ENCODE measurements around the gene DNM2. TPM values are rescaled to one million over a fixed set of nuclear protein-coding genes. Genes with fewer than 3 reads are reported as not detected.

The DNM2 gene
- total and polyA plus RNA-seq, 2 of the 13 experiments (the other 11 are each of a cell fraction or from before 2014, with no cell fraction given) = 41.7 to 59.8 TPM

GRCh38 chr19:10811391-10812111 is 93.7 kb downstream of the DNM2 start:
- Histone ChIP-seq H2AFZ (ENCODE audit: low read length) (no peak overlapping the region), H3K79me2 (ENCODE audit: insufficient read depth, low read length) (no peaks in the 10 kb centered on the region), H4K20me1 (ENCODE audit: insufficient read depth, low read length) (no peaks in the 10 kb centered on the region), H3K9ac (ENCODE audit: insufficient read depth, low read depth, low read length) (no peak overlapping the region), H3K9me3 (ENCODE audit: low read length) (no peaks in the 10 kb centered on the region), H3K4me1 (ENCODE audit: insufficient read depth, low read length) (peaks cover 22% of the 10 kb centered on the region), H3K36me3 (replicated peaks in 1 of 2; ENCODE audit: control insufficient read depth in 1 of 2, insufficient read depth in 2 of 2, low read length in 2 of 2) (peaks cover 6 to 48% of the 10 kb centered on the region in 2 experiments; a peak in 4 of 5 replicates), H3K4me3 (replicated peaks in 1 of 3; ENCODE audit: insufficient read depth in 1 of 3, low read depth in 2 of 3, low read length in 3 of 3) (no peak overlapping the region), H3K4me2 (ENCODE audit: low read depth, low read length) (0 out of 2 replicates have a peak overlapping the region, but pooled peaks have one; percentile 10), H3K27me3 (ENCODE audit: control insufficient read depth in 1 of 2, insufficient read depth in 2 of 2, low read length in 2 of 2) (no peaks in the 10 kb centered on the region), H3K27ac (ENCODE audit: extremely low read length, insufficient read depth, low read length) (peak overlapping the region; percentile 7)
- FAIRE-seq (peak; percentile 34), DNase-seq (ENCODE audit: low spot score) (peak; percentile 30), ATAC-seq (peak; percentile 64)
- ChIA-PET CTCF (ENCODE audit: low intra/inter-chr PET ratio, low total read pairs) (no interaction called here), POLR2A (interaction anchor here (1.1 to 1.4 kb wide), 2 partner anchors 24 to 94 kb away, joined by 3 to 5 read pairs; partner anchors contain the start of gene TMED1)
- intact Hi-C loops (cut with micrococcal nuclease; ENCODE audit: unreplicated experiment) = loop anchor here (5.0 kb wide), 1 partner anchor 44 kb away; no protein-coding TSS in a partner anchor
- no TSS peak for BruUV-seq (replicated peaks)
- in situ Hi-C loops (cut with HindIII; ENCODE audit: extremely low pct_ligation_motif_present, low pct_unique_long_range_greater_than_20kb) = no loop called here
- WGBS (ENCODE audit: low lambda C conversion rate) = 74% methylated on average over 7 of the region's 17 CpGs
- TF ChIP-seq IRF1 (CRISPR knock-in tag; IDR thresholded peaks at IDR 0.05; ENCODE audit: low read depth) = no peak
- no peak for TF ChIP-seq BHLHE40 (IDR thresholded peaks at IDR 0.05; ENCODE audit: low read length)
- peak in 1 of 2 experiments; percentile 30; a peak in 1 of 4 replicates for TF ChIP-seq EP300 (IDR thresholded peaks at IDR 0.05; ENCODE audit: low read depth in 2 of 2, low read length in 2 of 2)
- TF ChIP-seq EP300 (CRISPR knock-in tag; IDR thresholded peaks at IDR 0.05; ENCODE audit: borderline replicate concordance) = no peak
- no peak for TF ChIP-seq TCF7L2 (IDR thresholded peaks at IDR 0.05; ENCODE audit: low read depth, low read length)
- no peak for TF ChIP-seq HMG20A (CRISPR knock-in tag; IDR thresholded peaks at IDR 0.05; ENCODE audit: borderline replicate concordance)
- no peak for TF ChIP-seq RORA (CRISPR knock-in tag; IDR thresholded peaks at IDR 0.05)
- TF ChIP-seq ZBTB1 (CRISPR knock-in tag; IDR thresholded peaks at IDR 0.05; ENCODE audit: borderline replicate concordance) = no peak
- no peak for TF ChIP-seq NFAT5 (CRISPR knock-in tag; IDR thresholded peaks at IDR 0.05)
- no peak for TF ChIP-seq ATF2 (CRISPR knock-in tag; IDR thresholded peaks at IDR 0.05)
- TF ChIP-seq ZNF556 (CRISPR knock-in tag; IDR thresholded peaks at IDR 0.05; ENCODE audit: borderline replicate concordance) = 0 out of 2 replicates have a peak, but pooled peaks have one; percentile 35
- peak; percentile 40; the same call in 1 of the 2 replicates for TF ChIP-seq NR2C2 (CRISPR knock-in tag; IDR thresholded peaks at IDR 0.05; ENCODE audit: borderline replicate concordance)
- TF ChIP-seq LRRFIP1 (CRISPR knock-in tag; conservative IDR thresholded peaks at IDR 0.05) = no peak

All from HepG2 (cell line).